Activated T-cell treated with anti-CD3 and anti-CD28 coated beads for 24 hours (primary cell): Measurements from ENCODE around the gene GYPC.

Source experiments
- DNase-seq: peaks from one replicate; pipeline ENCODE4 v3.0.0-alpha.2; 2020; ENCODE audit warnings: low read depth

Gene GYPC

GRCh38 chr2:126650994-126651393, 5.0 kb upstream of the GYPC start:
- DNase-seq = no peak

GRCh38 chr2:126652323-126652891, 3.6 kb upstream of the GYPC start:
- DNase-seq = no peak

GRCh38 chr2:126653109-126653508, 2.8 kb upstream of the GYPC start:
- no peak for DNase-seq

GRCh38 chr2:126653761-126654160, 2.2 kb upstream of the GYPC start:
- no peak for DNase-seq

GRCh38 chr2:126655051-126655450, 907 bp upstream of the GYPC start:
- DNase-seq = no peak

GRCh38 chr2:126656431-126657147, 631 bp downstream of the GYPC start:
- DNase-seq = peak; percentile 34

GRCh38 chr2:126657148-126657635, 1.2 kb downstream of the GYPC start:
- DNase-seq = peak; percentile 46

- peak; percentile 56 for DNase-seq
Measured at GRCh38 chr2:126657636-126658318, 1.8 kb downstream of the GYPC start.

GRCh38 chr2:126658319-126658904, 2.5 kb downstream of the GYPC start:
- DNase-seq = no peak

- peak; percentile 48 for DNase-seq
Measured at GRCh38 chr2:126658905-126659561, 3.1 kb downstream of the GYPC start.

- no peak for DNase-seq
Measured at GRCh38 chr2:126659562-126660467, 3.9 kb downstream of the GYPC start.

- no peak for DNase-seq
Measured at GRCh38 chr2:126660971-126661370, 5.0 kb downstream of the GYPC start.

GRCh38 chr2:126661702-126662500, 5.9 kb downstream of the GYPC start:
- DNase-seq = no peak

- DNase-seq = no peak
Measured at GRCh38 chr2:126662621-126663020, 6.7 kb downstream of the GYPC start.

GRCh38 chr2:126663184-126663963, 7.4 kb downstream of the GYPC start:
- no peak for DNase-seq

GRCh38 chr2:126664234-126664633, 8.3 kb downstream of the GYPC start:
- DNase-seq = peak; percentile 29

- no peak for DNase-seq
Measured at GRCh38 chr2:126664639-126665038, 8.7 kb downstream of the GYPC start.

- no peak for DNase-seq
Measured at GRCh38 chr2:126665483-126665882, 9.5 kb downstream of the GYPC start.

GRCh38 chr2:126668254-126668653, 12.3 kb downstream of the GYPC start:
- DNase-seq = no peak

- no peak for DNase-seq
Measured at GRCh38 chr2:126669772-126670171, 13.8 kb downstream of the GYPC start.
